ENCODE results near the gene ACADVL.
A peak's percentile ranks its signal among the peaks of the same experiment; 100 is the strongest.
"Not testable (repeated sequence)": the region's sequence is repeated elsewhere in the genome, so short reads cannot be mapped to it uniquely, and the experiment has no call there.

The ACADVL gene

GRCh38 chr17:7219812-7220592, at the start of gene ACADVL, which contains the start of gene DLG4:
TSS of gene ACADVL (plus strand) at chr17:7219938. CDS start at chr17:7219985, 47 bp downstream.
TSS of gene DLG4 (minus strand) at chr17:7219836.
- DNase-seq (ENCODE audit: low spot score) = no peak

- DNase-seq (ENCODE audit: low spot score) = not testable (repeated sequence)
Measured at GRCh38 chr17:7172522-7173191, 47.1 kb upstream of the ACADVL start.

GRCh38 chr17:7173687-7174602, 45.8 kb upstream of the ACADVL start:
- DNase-seq (ENCODE audit: low spot score) = no peak

GRCh38 chr17:7174603-7175326, 45.0 kb upstream of the ACADVL start:
- no peak for DNase-seq (ENCODE audit: low spot score)

GRCh38 chr17:7175330-7175733, 44.4 kb upstream of the ACADVL start:
- DNase-seq (ENCODE audit: low spot score) = no peak

- no peak for DNase-seq (ENCODE audit: low spot score)
Measured at GRCh38 chr17:7176107-7176840, 43.5 kb upstream of the ACADVL start.

- no peak for DNase-seq (ENCODE audit: low spot score)
Measured at GRCh38 chr17:7176841-7177190, 42.9 kb upstream of the ACADVL start.

GRCh38 chr17:7177191-7177953, 42.4 kb upstream of the ACADVL start:
- peak; percentile 91 for DNase-seq (ENCODE audit: low spot score)

- no peak for DNase-seq (ENCODE audit: low spot score)
Measured at GRCh38 chr17:7177954-7178477, 41.7 kb upstream of the ACADVL start.

- no peak for DNase-seq (ENCODE audit: low spot score)
Measured at GRCh38 chr17:7178973-7179316, 40.8 kb upstream of the ACADVL start.

GRCh38 chr17:7179317-7180254, 40.2 kb upstream of the ACADVL start, which contains the start of gene ASGR1:
TSS of gene ASGR1 (minus strand) at chr17:7179370. CDS start at chr17:7178563, 807 bp downstream.
- no peak for DNase-seq (ENCODE audit: low spot score)

- DNase-seq (ENCODE audit: low spot score) = not testable (repeated sequence)
Measured at GRCh38 chr17:7182101-7182500, 37.6 kb upstream of the ACADVL start.

GRCh38 chr17:7183433-7184090, 36.2 kb upstream of the ACADVL start:
- no peak for DNase-seq (ENCODE audit: low spot score)

GRCh38 chr17:7184091-7184488, 35.6 kb upstream of the ACADVL start:
- DNase-seq (ENCODE audit: low spot score) = no peak

GRCh38 chr17:7184647-7185046, 35.1 kb upstream of the ACADVL start:
- DNase-seq (ENCODE audit: low spot score) = no peak

- DNase-seq (ENCODE audit: low spot score) = no peak
Measured at GRCh38 chr17:7186241-7186640, 33.5 kb upstream of the ACADVL start.

- DNase-seq (ENCODE audit: low spot score) = no peak
Measured at GRCh38 chr17:7190276-7190917, 29.3 kb upstream of the ACADVL start.

GRCh38 chr17:7191069-7191468, 28.7 kb upstream of the ACADVL start:
- DNase-seq (ENCODE audit: low spot score) = no peak
